ENCODE measurements around the gene EXOC3L4.
A peak's percentile ranks its signal among the peaks of the same experiment; 100 is the strongest.
"Not testable (repeated sequence)": the region's sequence is repeated elsewhere in the genome, so short reads cannot be mapped to it uniquely, and the experiment has no call there.

The EXOC3L4 gene

DNA sequence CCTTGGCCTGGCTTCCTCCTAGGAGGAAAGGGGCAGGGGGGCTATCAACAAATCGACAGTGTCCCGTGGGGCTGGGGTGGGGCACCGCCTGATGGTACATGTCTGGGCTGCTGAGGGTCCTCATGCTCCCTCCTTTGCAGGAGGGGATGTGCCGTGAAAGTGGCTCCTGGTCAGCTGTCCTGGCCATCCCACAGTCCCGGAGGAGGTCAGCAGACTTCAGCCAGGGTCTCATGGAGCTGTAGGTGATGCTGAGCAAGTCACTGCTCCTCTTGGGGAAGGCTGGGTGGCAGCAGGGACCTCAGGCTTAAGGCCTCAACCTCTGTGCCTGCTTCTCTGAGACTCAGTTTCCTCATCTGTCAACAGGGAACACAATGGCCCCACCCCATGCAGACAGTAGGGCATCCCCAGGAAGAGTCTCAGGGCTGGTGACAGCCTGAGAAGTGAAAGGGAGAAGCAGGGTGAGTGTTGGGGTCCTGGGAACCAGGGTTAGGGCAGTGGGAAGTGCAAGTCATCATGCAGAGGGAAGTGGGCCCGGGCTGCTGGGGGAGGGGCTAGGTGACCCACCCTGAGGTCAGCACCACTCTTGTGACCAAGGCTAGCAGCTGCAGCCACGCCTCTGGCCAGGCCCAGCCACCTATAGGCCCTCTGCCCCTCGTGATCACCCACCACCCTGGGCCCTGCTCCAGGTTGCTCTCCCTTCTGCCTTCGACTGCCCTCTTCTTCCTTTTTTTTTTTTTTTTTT is 24.3 kb downstream of the EXOC3L4 start:
- H3K27ac ChIP-seq (ENCODE audit: low read length), result peak overlapping the region; percentile 72
- H3K9me3 ChIP-seq (ENCODE audit: control insufficient read depth in 1 of 2, low read length in 2 of 2), result no peaks in the 10 kb centered on the region
- H3K4me3 ChIP-seq (ENCODE audit: low read depth in 1 of 2, low read length in 2 of 2), result no peak overlapping the region
- peaks cover 20 to 29% of the 10 kb centered on the region in 2 donors for H3K4me1 ChIP-seq (ENCODE audit: control insufficient read depth in 1 of 2, insufficient read depth in 2 of 2, low read length in 2 of 2)
- H3K36me3 ChIP-seq (ENCODE audit: control insufficient read depth in 1 of 2, insufficient read depth in 2 of 2, low read length in 2 of 2), result no peaks in the 10 kb centered on the region
- H3K27me3 ChIP-seq (ENCODE audit: low read depth, low read length), result no peaks in the 10 kb centered on the region

DNA sequence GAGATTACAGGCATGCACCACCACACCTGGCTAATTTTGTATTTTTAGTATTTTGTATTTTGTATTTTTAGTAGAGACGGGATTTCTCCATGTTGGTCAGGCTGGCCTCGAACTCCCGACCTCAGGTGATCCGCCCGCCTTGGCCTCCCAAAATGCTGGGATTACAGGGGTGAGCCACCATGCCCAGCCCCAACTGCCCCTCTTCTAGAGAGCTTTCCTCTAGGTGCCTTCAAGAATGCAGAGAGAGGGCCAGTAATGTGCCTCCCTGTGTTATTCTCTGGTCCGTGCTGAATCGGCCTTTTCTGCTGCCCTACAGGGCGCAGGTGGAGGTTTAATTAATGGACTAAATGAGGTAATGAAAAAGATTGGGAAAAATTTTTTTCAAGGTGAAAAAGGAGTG is 25.0 kb downstream of the EXOC3L4 start:
- not testable (repeated sequence) for H3K4me3 ChIP-seq (ENCODE audit: low read depth in 1 of 2, low read length in 2 of 2); H3K36me3 ChIP-seq (ENCODE audit: control insufficient read depth in 1 of 2, insufficient read depth in 2 of 2, low read length in 2 of 2); H3K9me3 ChIP-seq (ENCODE audit: control insufficient read depth in 1 of 2, low read length in 2 of 2); H3K27me3 ChIP-seq (ENCODE audit: low read depth, low read length); H3K27ac ChIP-seq (ENCODE audit: low read length)
- H3K4me1 ChIP-seq (ENCODE audit: control insufficient read depth in 1 of 2, insufficient read depth in 2 of 2, low read length in 2 of 2), result peaks cover 20 to 32% of the 10 kb centered on the region in 2 donors

DNA sequence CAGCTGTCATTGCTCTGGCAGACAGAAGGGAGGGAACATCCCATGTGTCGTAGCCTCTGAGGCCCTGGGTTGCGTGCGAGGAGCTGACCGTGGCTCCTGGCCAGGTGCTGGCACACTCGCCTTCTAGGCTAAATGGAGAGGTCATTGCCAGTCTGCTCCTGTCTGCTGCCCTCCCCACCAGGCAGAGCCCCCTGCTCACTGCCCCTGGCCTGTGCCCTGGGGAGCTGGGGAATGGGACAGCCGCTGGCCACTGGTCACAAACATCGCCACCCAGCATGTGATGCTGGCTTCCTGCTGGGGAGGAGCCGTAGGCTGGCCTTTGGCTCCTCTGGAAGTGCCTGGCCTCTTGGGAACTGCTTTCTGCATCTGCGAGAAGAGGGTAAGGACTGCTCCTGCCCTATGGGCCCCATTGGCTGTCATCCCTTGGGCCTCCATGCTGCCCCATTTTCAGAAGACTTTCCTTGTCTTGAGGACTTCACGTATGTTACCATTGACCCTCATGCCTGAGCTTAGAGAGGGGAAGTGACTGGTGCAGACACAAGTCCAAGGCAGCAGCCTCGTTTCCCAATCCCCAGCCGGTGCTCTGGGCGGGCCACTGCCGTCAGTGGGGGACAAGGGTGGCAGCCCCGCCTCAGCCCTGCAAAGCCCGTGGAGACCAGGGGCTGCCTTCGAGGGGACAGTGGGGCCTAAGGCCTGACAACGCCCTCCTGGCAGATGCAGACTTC is 26.8 kb downstream of the EXOC3L4 start:
- Histone ChIP-seq H3K36me3 (ENCODE audit: control insufficient read depth in 1 of 2, insufficient read depth in 2 of 2, low read length in 2 of 2) (no peaks in the 10 kb centered on the region), H3K4me3 (ENCODE audit: low read depth in 1 of 2, low read length in 2 of 2) (peak overlapping the region in 1 of 2 donors; percentile 31), H3K4me1 (ENCODE audit: control insufficient read depth in 1 of 2, insufficient read depth in 2 of 2, low read length in 2 of 2) (peaks cover 20 to 43% of the 10 kb centered on the region in 2 donors), H3K9me3 (ENCODE audit: control insufficient read depth in 1 of 2, low read length in 2 of 2) (no peaks in the 10 kb centered on the region), H3K27me3 (ENCODE audit: low read depth, low read length) (no peaks in the 10 kb centered on the region), H3K27ac (ENCODE audit: low read length) (peak overlapping the region; percentile 80)

DNA sequence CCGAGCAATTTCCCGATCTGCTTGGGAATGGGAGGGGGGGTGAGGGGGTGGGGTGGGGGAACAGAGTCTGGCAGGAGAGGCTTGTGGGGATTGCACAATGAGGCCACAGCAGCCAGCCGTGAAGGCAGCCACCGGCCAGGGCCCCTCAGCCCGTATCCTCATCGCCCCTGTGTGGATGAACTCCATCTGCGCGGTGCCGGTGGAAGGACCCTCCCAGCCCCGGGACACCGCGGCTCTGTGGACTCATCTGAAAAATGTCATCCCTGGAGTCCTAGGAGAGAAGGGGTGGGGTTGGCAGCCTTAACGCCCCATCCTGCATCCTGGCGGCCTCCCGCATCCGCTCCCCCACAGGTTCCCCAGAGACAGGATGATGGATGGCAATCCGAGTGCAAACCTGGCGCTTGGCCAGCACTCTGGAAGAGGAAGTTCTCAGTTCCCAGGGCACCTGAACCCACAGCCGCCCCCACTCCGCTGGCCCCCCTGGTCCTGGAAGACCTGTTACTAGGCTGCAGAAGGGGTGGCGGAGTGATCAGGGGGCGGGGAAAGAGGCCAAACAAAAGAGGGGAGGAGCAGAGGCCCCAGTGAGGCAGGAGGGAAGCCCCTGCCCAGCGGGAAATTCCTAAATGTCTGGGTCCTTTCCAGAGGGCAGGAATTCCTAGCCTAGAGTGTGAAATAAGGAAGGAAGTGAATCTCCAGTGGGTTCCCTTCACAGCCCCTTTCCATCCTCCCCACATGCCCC is 27.5 kb downstream of the EXOC3L4 start:
- Histone ChIP-seq H3K4me1 (ENCODE audit: control insufficient read depth in 1 of 2, insufficient read depth in 2 of 2, low read length in 2 of 2) (peaks cover 20 to 43% of the 10 kb centered on the region in 2 donors), H3K36me3 (ENCODE audit: control insufficient read depth in 1 of 2, insufficient read depth in 2 of 2, low read length in 2 of 2) (no peaks in the 10 kb centered on the region), H3K27ac (ENCODE audit: low read length) (peak overlapping the region; percentile 69), H3K9me3 (ENCODE audit: control insufficient read depth in 1 of 2, low read length in 2 of 2) (no peaks in the 10 kb centered on the region), H3K27me3 (ENCODE audit: low read depth, low read length) (no peaks in the 10 kb centered on the region), H3K4me3 (ENCODE audit: low read depth in 1 of 2, low read length in 2 of 2) (peak overlapping the region; percentile 44 to 64)

DNA sequence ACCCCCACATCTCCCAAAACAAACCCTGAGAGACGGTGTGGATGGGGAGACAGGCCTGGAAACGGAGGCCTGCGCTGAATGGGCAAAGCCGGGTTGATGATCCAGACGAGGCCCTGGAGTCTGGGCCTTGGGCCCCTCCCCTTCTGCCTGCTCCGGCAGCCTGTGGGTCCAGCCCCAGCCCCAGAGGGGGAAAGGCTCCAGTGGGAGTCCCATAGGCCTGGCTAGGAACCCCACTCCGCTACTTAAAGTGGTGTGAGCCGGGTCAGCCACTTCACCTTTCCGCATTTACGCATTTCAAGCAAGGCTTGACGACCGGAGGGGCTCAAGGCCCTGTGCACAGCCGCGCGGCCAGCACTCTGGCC is 28.0 kb downstream of the EXOC3L4 start:
- Histone ChIP-seq H3K27ac (ENCODE audit: low read length) (peak overlapping the region; percentile 69), H3K27me3 (ENCODE audit: low read depth, low read length) (no peaks in the 10 kb centered on the region), H3K36me3 (ENCODE audit: control insufficient read depth in 1 of 2, insufficient read depth in 2 of 2, low read length in 2 of 2) (no peaks in the 10 kb centered on the region), H3K4me3 (ENCODE audit: low read depth in 1 of 2, low read length in 2 of 2) (peak overlapping the region; percentile 44 to 64), H3K9me3 (ENCODE audit: control insufficient read depth in 1 of 2, low read length in 2 of 2) (no peaks in the 10 kb centered on the region), H3K4me1 (ENCODE audit: control insufficient read depth in 1 of 2, insufficient read depth in 2 of 2, low read length in 2 of 2) (peaks cover 20 to 46% of the 10 kb centered on the region in 2 donors)

DNA sequence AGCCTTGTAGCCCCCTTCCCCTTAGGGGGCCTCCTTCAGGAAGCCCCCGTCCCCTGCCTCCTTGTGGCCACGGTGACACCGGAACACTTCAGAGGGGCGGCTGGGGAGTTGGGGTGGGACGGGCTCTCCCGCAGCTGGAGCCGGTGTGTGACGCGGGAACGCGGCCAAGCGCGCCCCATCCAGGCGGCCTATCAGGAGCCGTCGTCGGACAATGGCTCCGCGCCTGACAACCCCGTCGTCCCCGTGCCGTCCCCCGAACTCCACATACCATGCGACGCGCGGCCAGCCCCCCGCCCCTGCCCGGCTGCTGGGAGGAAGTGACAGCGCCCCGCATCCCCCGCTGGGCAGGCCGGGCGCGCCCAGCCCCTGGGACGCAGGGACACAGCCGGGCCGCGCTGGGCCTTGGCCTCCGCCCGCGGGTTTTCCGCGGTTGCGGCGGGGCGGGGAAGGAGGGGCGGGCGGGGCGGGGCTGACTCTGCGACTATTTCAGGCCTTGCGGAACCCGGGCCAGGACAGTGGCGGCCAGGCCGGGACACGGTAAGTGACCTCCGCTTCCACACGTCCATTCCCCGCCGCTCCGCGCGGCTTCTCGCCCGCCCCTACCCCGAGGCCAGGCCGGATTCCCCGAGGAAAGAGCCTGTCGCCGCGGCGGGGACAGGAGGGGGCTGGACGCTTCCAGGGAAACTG is 28.6 kb downstream of the EXOC3L4 start, which contains the start of gene TNFAIP2:
Gene TNFAIP2 (plus strand): TSS at position 515 of the 687 bp plus-strand sequence. CDS start 2,997 bp downstream, outside the sequence.
- Histone ChIP-seq H3K27ac (ENCODE audit: low read length) (peak within 1 kb of the TSS; percentile 69), H3K27me3 (ENCODE audit: low read depth, low read length) (no peaks in the 10 kb centered on the region), H3K9me3 (ENCODE audit: control insufficient read depth in 1 of 2, low read length in 2 of 2) (no peaks in the 10 kb centered on the region), H3K4me3 (ENCODE audit: low read depth in 1 of 2, low read length in 2 of 2) (peak within 1 kb of the TSS; percentile 55 to 64), H3K36me3 (ENCODE audit: control insufficient read depth in 1 of 2, insufficient read depth in 2 of 2, low read length in 2 of 2) (no peaks in the 10 kb centered on the region), H3K4me1 (ENCODE audit: control insufficient read depth in 1 of 2, insufficient read depth in 2 of 2, low read length in 2 of 2) (peaks cover 20 to 51% of the 10 kb centered on the region in 2 donors)

DNA sequence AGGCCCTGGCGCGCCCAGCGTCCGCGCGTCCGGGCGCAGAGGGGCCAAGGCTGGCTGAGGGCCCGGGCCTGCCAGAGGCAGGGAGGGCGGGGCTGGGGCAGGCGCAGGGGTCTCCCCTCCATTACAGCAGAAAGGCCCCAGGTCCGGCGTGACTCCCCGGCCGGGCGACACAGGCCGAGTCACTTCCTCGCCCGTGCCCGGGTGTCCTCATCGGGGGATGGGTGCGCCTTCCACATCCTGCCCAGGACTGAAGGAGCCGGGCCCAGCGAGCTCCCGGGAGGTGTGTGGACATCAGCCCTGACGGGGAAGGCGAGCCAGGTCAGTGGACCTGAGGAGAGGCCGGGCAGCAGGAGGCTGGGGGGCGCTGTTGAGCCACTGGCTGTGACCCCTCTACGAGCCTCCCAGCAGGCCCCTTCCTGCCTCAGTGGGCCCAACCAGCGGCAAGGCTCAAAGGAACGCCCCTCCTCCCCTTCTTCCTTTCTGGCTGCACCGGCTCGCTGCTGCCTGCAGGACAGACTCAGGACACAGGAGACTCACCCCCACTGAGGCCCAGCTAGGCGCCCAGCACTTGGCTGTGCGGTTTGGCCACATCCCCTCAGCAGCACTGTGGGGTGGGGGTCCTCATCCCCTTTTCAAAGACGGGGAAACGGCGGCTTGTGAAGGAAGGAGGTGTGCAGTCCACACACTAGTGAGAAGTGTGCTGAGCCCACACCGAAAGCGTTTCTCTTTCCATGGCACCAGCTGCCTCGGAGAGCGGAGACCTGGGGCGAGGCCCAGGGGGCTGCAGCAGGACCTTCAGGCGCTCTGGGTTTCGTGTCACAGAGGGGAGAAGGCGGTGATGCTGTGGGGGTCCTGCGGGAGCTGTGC is 29.3 kb downstream of the EXOC3L4 start:
- no peaks in the 10 kb centered on the region for H3K9me3 ChIP-seq (ENCODE audit: control insufficient read depth in 1 of 2, low read length in 2 of 2)
- H3K27ac ChIP-seq (ENCODE audit: low read length), result peak overlapping the region; percentile 45
- H3K27me3 ChIP-seq (ENCODE audit: low read depth, low read length), result no peaks in the 10 kb centered on the region
- peaks cover 13 to 53% of the 10 kb centered on the region in 2 donors for H3K4me1 ChIP-seq (ENCODE audit: control insufficient read depth in 1 of 2, insufficient read depth in 2 of 2, low read length in 2 of 2)
- H3K4me3 ChIP-seq (ENCODE audit: low read depth in 1 of 2, low read length in 2 of 2), result peak overlapping the region; percentile 55 to 64
- H3K36me3 ChIP-seq (ENCODE audit: control insufficient read depth in 1 of 2, insufficient read depth in 2 of 2, low read length in 2 of 2), result no peaks in the 10 kb centered on the region

DNA sequence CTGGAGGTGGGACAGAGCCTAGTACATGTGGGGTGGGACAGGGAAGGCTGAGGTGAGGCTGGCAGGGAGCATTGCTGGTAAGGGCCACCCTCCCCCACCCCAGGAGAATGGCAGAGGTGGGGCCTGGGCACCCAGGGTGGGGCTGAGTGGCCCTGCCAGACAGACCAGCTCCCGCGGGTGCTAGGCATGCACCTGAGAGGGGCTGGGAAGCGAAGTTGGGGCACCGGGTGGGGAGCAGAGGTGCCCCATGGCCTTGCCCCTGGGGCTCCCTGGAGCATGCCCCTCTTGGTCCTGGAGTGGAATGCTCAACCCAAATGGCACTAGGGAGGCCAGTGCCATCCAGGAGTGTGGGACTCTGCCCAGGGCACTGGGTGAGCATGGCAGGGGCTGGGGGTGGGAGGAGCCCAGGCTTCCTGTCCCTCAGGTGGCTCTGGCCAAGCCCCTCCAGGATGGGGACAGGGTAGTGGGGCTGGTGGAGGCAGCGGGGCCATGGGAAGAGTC is 30.0 kb downstream of the EXOC3L4 start:
- Histone ChIP-seq H3K4me1 (ENCODE audit: control insufficient read depth in 1 of 2, insufficient read depth in 2 of 2, low read length in 2 of 2) (peaks cover 13 to 59% of the 10 kb centered on the region in 2 donors), H3K9me3 (ENCODE audit: control insufficient read depth in 1 of 2, low read length in 2 of 2) (no peaks in the 10 kb centered on the region), H3K27ac (ENCODE audit: low read length) (no peak overlapping the region), H3K27me3 (ENCODE audit: low read depth, low read length) (no peaks in the 10 kb centered on the region), H3K4me3 (ENCODE audit: low read depth in 1 of 2, low read length in 2 of 2) (peak overlapping the region; percentile 55 to 64), H3K36me3 (ENCODE audit: control insufficient read depth in 1 of 2, insufficient read depth in 2 of 2, low read length in 2 of 2) (no peaks in the 10 kb centered on the region)

DNA sequence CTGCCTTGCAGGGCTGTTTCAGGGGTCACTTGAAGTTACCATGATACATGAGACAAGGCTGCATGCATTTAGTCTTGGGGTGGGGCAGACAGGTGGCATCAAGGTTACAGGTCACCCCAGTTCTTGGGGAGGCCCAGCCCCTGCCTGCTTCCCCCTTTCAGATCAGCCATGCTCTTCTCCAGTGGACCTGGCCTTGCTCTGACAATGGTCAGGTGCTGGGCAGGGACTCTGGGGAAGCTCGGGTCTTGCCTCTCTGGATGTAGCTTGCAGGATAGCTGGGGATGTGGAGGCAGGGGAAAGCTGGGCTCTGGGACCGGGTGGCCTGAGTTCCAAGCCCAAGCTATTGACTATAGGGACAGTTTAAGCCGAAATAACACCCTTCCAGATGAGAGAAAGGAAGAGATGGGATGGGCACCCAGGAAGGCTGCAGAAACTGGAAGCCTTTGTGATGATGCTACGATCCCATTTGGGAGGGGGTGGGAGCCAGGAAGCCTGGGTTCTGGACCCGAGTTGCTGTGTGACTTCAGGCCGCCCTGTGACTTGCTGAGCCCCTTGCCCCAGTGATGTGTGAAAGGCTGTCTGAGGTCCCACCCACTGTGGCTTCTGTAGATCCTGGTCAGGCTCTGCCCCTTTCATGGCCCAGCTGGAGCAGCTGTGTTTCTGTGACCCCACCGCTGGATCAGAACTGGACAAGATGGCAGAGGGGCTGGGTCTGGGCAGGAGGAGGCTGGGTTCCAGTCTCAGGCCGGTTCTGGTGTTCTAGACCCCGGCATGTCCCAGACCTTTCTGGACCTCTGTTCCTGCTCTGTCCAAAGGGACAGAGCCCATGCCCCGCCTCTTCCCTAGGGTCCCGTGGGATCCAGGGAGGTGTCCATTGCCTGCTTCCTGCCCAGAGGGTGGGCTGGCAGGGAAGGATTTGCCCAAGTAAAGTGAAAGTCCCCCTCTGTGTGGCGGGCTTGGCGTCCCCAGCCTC is 30.9 kb downstream of the EXOC3L4 start:
- H3K4me3 ChIP-seq (ENCODE audit: low read depth in 1 of 2, low read length in 2 of 2), result peak overlapping the region; percentile 26 to 64
- no peak overlapping the region for H3K27ac ChIP-seq (ENCODE audit: low read length)
- peaks cover 13 to 64% of the 10 kb centered on the region in 2 donors for H3K4me1 ChIP-seq (ENCODE audit: control insufficient read depth in 1 of 2, insufficient read depth in 2 of 2, low read length in 2 of 2)
- peaks cover 0 to 6% of the 10 kb centered on the region in 2 donors for H3K36me3 ChIP-seq (ENCODE audit: control insufficient read depth in 1 of 2, insufficient read depth in 2 of 2, low read length in 2 of 2)
- no peaks in the 10 kb centered on the region for H3K27me3 ChIP-seq (ENCODE audit: low read depth, low read length)
- H3K9me3 ChIP-seq (ENCODE audit: control insufficient read depth in 1 of 2, low read length in 2 of 2), result no peaks in the 10 kb centered on the region
